Central memory CD4-positive, alpha-beta T cell (primary cell): ENCODE results near the gene ADAMTSL5.
"Not testable (repeated sequence)": the region's sequence is repeated elsewhere in the genome, so short reads cannot be mapped to it uniquely, and the experiment has no call there.

Source experiments
- DNase-seq: peaks from one replicate; pipeline ENCODE4 v3.0.0; 2022

ADAMTSL5 gene

GRCh38 chr19:1529430-1529816 is 16.6 kb upstream of the ADAMTSL5 start:
- DNase-seq: no peak

GRCh38 chr19:1528596-1529429 is 16.0 kb upstream of the ADAMTSL5 start:
- no peak for DNase-seq

GRCh38 chr19:1527650-1528309 is 15.0 kb upstream of the ADAMTSL5 start:
- no peak for DNase-seq

- no peak for DNase-seq
Measured at GRCh38 chr19:1526979-1527649, 14.3 kb upstream of the ADAMTSL5 start.

- DNase-seq: no peak
Measured at GRCh38 chr19:1526066-1526778, 13.4 kb upstream of the ADAMTSL5 start.

- no peak for DNase-seq
Measured at GRCh38 chr19:1525343-1525742, 12.5 kb upstream of the ADAMTSL5 start.

- DNase-seq: no peak
Measured at GRCh38 chr19:1524972-1525325, 12.1 kb upstream of the ADAMTSL5 start.

- no peak for DNase-seq
Measured at GRCh38 chr19:1524287-1524971, 11.6 kb upstream of the ADAMTSL5 start.

- DNase-seq: no peak
Measured at GRCh38 chr19:1523412-1524286, 10.8 kb upstream of the ADAMTSL5 start, which contains the start of gene PLK5. PLK5 (plus strand) TSS chr19:1524077; CDS start chr19:1526997, 2,920 bp downstream.

GRCh38 chr19:1522838-1523237 is 10.0 kb upstream of the ADAMTSL5 start:
- DNase-seq: no peak

GRCh38 chr19:1522061-1522460 is 9.2 kb upstream of the ADAMTSL5 start:
- DNase-seq: no peak

- DNase-seq: no peak
Measured at GRCh38 chr19:1521636-1522035, 8.8 kb upstream of the ADAMTSL5 start.

GRCh38 chr19:1520203-1520780 is 7.5 kb upstream of the ADAMTSL5 start:
- no peak for DNase-seq

- DNase-seq: not testable (repeated sequence)
Measured at GRCh38 chr19:1519802-1520201, 7.0 kb upstream of the ADAMTSL5 start.

- no peak for DNase-seq
Measured at GRCh38 chr19:1518471-1518870, 5.7 kb upstream of the ADAMTSL5 start.

- no peak for DNase-seq
Measured at GRCh38 chr19:1516395-1516753, 3.6 kb upstream of the ADAMTSL5 start.

- no peak for DNase-seq
Measured at GRCh38 chr19:1514986-1515721, 2.3 kb upstream of the ADAMTSL5 start.

- no peak for DNase-seq
Measured at GRCh38 chr19:1514295-1514661, 1.5 kb upstream of the ADAMTSL5 start.

GRCh38 chr19:1513499-1514294 is 878 bp upstream of the ADAMTSL5 start:
- DNase-seq: peak; percentile 64
